Measurements from ENCODE around the gene MAGOH.

Gene MAGOH

GRCh38 chr1:53274026-53274425 lies 35.7 kb upstream of the MAGOH start:
- H3K23ac ChIP-seq (ENCODE audit: low read depth, low read length, poor library complexity) = no peak overlapping the region
- H2BK15ac ChIP-seq (ENCODE audit: low read length) = no peak overlapping the region
- no CpG with 5 or more reads among the region's 4 CpGs for WGBS, 2 donors (ENCODE audit: extremely low coverage in 2 of 2, insufficient read length in 2 of 2, insufficient replicate concordance in 1 of 2)
- H2BK12ac ChIP-seq (ENCODE audit: low read length) = no peak overlapping the region
- H4K8ac ChIP-seq (ENCODE audit: low read depth, low read length) = no peak overlapping the region
- H3K9ac ChIP-seq (ENCODE audit: low read depth, low read length, poor library complexity) = peak overlapping the region; percentile 73
- no peak overlapping the region for H2BK5ac ChIP-seq (ENCODE audit: low read length)
- peaks cover 64 to 85% of the 10 kb centered on the region in 2 donors for H3K36me3 ChIP-seq (replicated peaks in 1 of 2; ENCODE audit: control insufficient read depth in 2 of 2, insufficient read depth in 2 of 2, low read length in 2 of 2)
- H3K14ac ChIP-seq (ENCODE audit: low read length) = no peak overlapping the region
- H3K4me3 ChIP-seq (ENCODE audit: low read length in 2 of 2) = no peak overlapping the region
- H3K4me2 ChIP-seq (ENCODE audit: insufficient read depth, low read length, poor library complexity, severe bottlenecking) = no peak overlapping the region
- no peak overlapping the region for H3K27ac ChIP-seq (replicated peaks; ENCODE audit: low read length)
- H3K9me3 ChIP-seq (replicated peaks in 1 of 2; ENCODE audit: control insufficient read depth in 2 of 2, insufficient read depth in 1 of 2, low read depth in 1 of 2, low read length in 2 of 2) = peaks cover 0 to 7% of the 10 kb centered on the region in 2 donors
- H2AFZ ChIP-seq (ENCODE audit: low read length) = no peak overlapping the region
- H3K79me1 ChIP-seq (ENCODE audit: low read depth, low read length) = no peaks in the 10 kb centered on the region
- H2BK120ac ChIP-seq (ENCODE audit: low read depth, low read length) = no peak overlapping the region
- H2AK5ac ChIP-seq (ENCODE audit: low read depth, low read length) = no peak overlapping the region
- H3K4me1 ChIP-seq (ENCODE audit: control insufficient read depth in 2 of 2, insufficient read depth in 1 of 2, low read depth in 1 of 2, low read length in 2 of 2) = no peaks in the 10 kb centered on the region
- no peak for DNase-seq (ENCODE audit: low spot score)
- H3K18ac ChIP-seq (ENCODE audit: low read length) = no peak overlapping the region
- no peak overlapping the region for H4K91ac ChIP-seq (ENCODE audit: low read depth, low read length, poor library complexity)
- H3K27me3 ChIP-seq (ENCODE audit: control insufficient read depth in 3 of 3, insufficient read depth in 3 of 3, low read depth in 1 of 3, low read length in 3 of 3) = no peaks in the 10 kb centered on the region
- H3K4ac ChIP-seq (ENCODE audit: low read length) = no peak overlapping the region

- no peak overlapping the region for H3K4me3 ChIP-seq (ENCODE audit: low read length in 2 of 2)
- no peaks in the 10 kb centered on the region for H3K4me1 ChIP-seq (ENCODE audit: control insufficient read depth in 2 of 2, insufficient read depth in 1 of 2, low read depth in 1 of 2, low read length in 2 of 2)
- H3K4ac ChIP-seq (ENCODE audit: low read length) = no peak overlapping the region
- H2BK12ac ChIP-seq (ENCODE audit: low read length) = no peak overlapping the region
- no peak overlapping the region for H3K9ac ChIP-seq (ENCODE audit: low read depth, low read length, poor library complexity)
- H3K14ac ChIP-seq (ENCODE audit: low read length) = no peak overlapping the region
- no peak overlapping the region for H2AFZ ChIP-seq (ENCODE audit: low read length)
- H3K36me3 ChIP-seq (replicated peaks in 1 of 2; ENCODE audit: control insufficient read depth in 2 of 2, insufficient read depth in 2 of 2, low read length in 2 of 2) = peaks cover 68 to 89% of the 10 kb centered on the region in 2 donors
- no peak overlapping the region for H3K18ac ChIP-seq (ENCODE audit: low read length)
- H2BK15ac ChIP-seq (ENCODE audit: low read length) = no peak overlapping the region
- no peak overlapping the region for H3K4me2 ChIP-seq (ENCODE audit: insufficient read depth, low read length, poor library complexity, severe bottlenecking)
- H3K79me1 ChIP-seq (ENCODE audit: low read depth, low read length) = no peaks in the 10 kb centered on the region
- H3K27me3 ChIP-seq (ENCODE audit: control insufficient read depth in 3 of 3, insufficient read depth in 3 of 3, low read depth in 1 of 3, low read length in 3 of 3) = no peaks in the 10 kb centered on the region
- H2AK5ac ChIP-seq (ENCODE audit: low read depth, low read length) = no peak overlapping the region
- H3K27ac ChIP-seq (replicated peaks; ENCODE audit: low read length) = no peak overlapping the region
- no peak overlapping the region for H2BK120ac ChIP-seq (ENCODE audit: low read depth, low read length)
- DNase-seq (ENCODE audit: low spot score) = no peak
- H3K23ac ChIP-seq (ENCODE audit: low read depth, low read length, poor library complexity) = peak overlapping the region; percentile 34
- H4K91ac ChIP-seq (ENCODE audit: low read depth, low read length, poor library complexity) = no peak overlapping the region
- H4K8ac ChIP-seq (ENCODE audit: low read depth, low read length) = no peak overlapping the region
- no CpG with 5 or more reads among the region's 2 CpGs for WGBS, 2 donors (ENCODE audit: extremely low coverage in 2 of 2, insufficient read length in 2 of 2, insufficient replicate concordance in 1 of 2)
- H2BK5ac ChIP-seq (ENCODE audit: low read length) = peak overlapping the region; percentile 39
- H3K9me3 ChIP-seq (replicated peaks in 1 of 2; ENCODE audit: control insufficient read depth in 2 of 2, insufficient read depth in 1 of 2, low read depth in 1 of 2, low read length in 2 of 2) = peaks cover 0 to 7% of the 10 kb centered on the region in 2 donors
Observed at GRCh38 chr1:53273526-53273925, 35.2 kb upstream of the MAGOH start.

- H3K4me1 ChIP-seq (ENCODE audit: control insufficient read depth in 2 of 2, insufficient read depth in 1 of 2, low read depth in 1 of 2, low read length in 2 of 2) = no peaks in the 10 kb centered on the region
- no peak overlapping the region for H3K14ac ChIP-seq (ENCODE audit: low read length)
- H2BK15ac ChIP-seq (ENCODE audit: low read length) = no peak overlapping the region
- no peak overlapping the region for H3K4ac ChIP-seq (ENCODE audit: low read length)
- H4K91ac ChIP-seq (ENCODE audit: low read depth, low read length, poor library complexity) = no peak overlapping the region
- no peak overlapping the region for H3K27ac ChIP-seq (replicated peaks; ENCODE audit: low read length)
- peak overlapping the region; percentile 50 for H3K9ac ChIP-seq (ENCODE audit: low read depth, low read length, poor library complexity)
- no peak overlapping the region for H2AK5ac ChIP-seq (ENCODE audit: low read depth, low read length)
- WGBS, 2 donors (ENCODE audit: extremely low coverage in 2 of 2, insufficient read length in 2 of 2, insufficient replicate concordance in 1 of 2) = no CpG with 5 or more reads among the region's 4 CpGs
- peak overlapping the region; percentile 34 for H2BK120ac ChIP-seq (ENCODE audit: low read depth, low read length)
- no peaks in the 10 kb centered on the region for H3K79me1 ChIP-seq (ENCODE audit: low read depth, low read length)
- peaks cover 66 to 93% of the 10 kb centered on the region in 2 donors for H3K36me3 ChIP-seq (replicated peaks in 1 of 2; ENCODE audit: control insufficient read depth in 2 of 2, insufficient read depth in 2 of 2, low read length in 2 of 2)
- H3K9me3 ChIP-seq (replicated peaks in 1 of 2; ENCODE audit: control insufficient read depth in 2 of 2, insufficient read depth in 1 of 2, low read depth in 1 of 2, low read length in 2 of 2) = peaks cover 0 to 9% of the 10 kb centered on the region in 2 donors
- no peaks in the 10 kb centered on the region for H3K27me3 ChIP-seq (ENCODE audit: control insufficient read depth in 3 of 3, insufficient read depth in 3 of 3, low read depth in 1 of 3, low read length in 3 of 3)
- H2BK5ac ChIP-seq (ENCODE audit: low read length) = peak overlapping the region; percentile 39
- H3K23ac ChIP-seq (ENCODE audit: low read depth, low read length, poor library complexity) = no peak overlapping the region
- H2AFZ ChIP-seq (ENCODE audit: low read length) = no peak overlapping the region
- no peak for DNase-seq (ENCODE audit: low spot score)
- H4K8ac ChIP-seq (ENCODE audit: low read depth, low read length) = no peak overlapping the region
- H3K4me3 ChIP-seq (ENCODE audit: low read length in 2 of 2) = no peak overlapping the region
- H3K4me2 ChIP-seq (ENCODE audit: insufficient read depth, low read length, poor library complexity, severe bottlenecking) = no peak overlapping the region
- no peak overlapping the region for H3K18ac ChIP-seq (ENCODE audit: low read length)
- H2BK12ac ChIP-seq (ENCODE audit: low read length) = no peak overlapping the region
Observed at GRCh38 chr1:53272349-53272748, 34.0 kb upstream of the MAGOH start.

- Histone ChIP-seq H3K27me3 (ENCODE audit: control insufficient read depth in 3 of 3, insufficient read depth in 3 of 3, low read depth in 1 of 3, low read length in 3 of 3) (no peaks in the 10 kb centered on the region), H3K27ac (replicated peaks; ENCODE audit: low read length) (no peak overlapping the region), H2BK5ac (ENCODE audit: low read length) (no peak overlapping the region), H3K4ac (ENCODE audit: low read length) (no peak overlapping the region), H2AK5ac (ENCODE audit: low read depth, low read length) (no peak overlapping the region), H2AFZ (ENCODE audit: low read length) (no peak overlapping the region), H3K4me2 (ENCODE audit: insufficient read depth, low read length, poor library complexity, severe bottlenecking) (no peak overlapping the region), H3K9me3 (replicated peaks in 1 of 2; ENCODE audit: control insufficient read depth in 2 of 2, insufficient read depth in 1 of 2, low read depth in 1 of 2, low read length in 2 of 2) (peaks cover 0 to 9% of the 10 kb centered on the region in 2 donors), H3K79me1 (ENCODE audit: low read depth, low read length) (no peaks in the 10 kb centered on the region), H2BK15ac (ENCODE audit: low read length) (no peak overlapping the region), H3K23ac (ENCODE audit: low read depth, low read length, poor library complexity) (no peak overlapping the region), H3K36me3 (replicated peaks in 1 of 2; ENCODE audit: control insufficient read depth in 2 of 2, insufficient read depth in 2 of 2, low read length in 2 of 2) (peaks cover 66 to 95% of the 10 kb centered on the region in 2 donors), H3K18ac (ENCODE audit: low read length) (no peak overlapping the region), H2BK12ac (ENCODE audit: low read length) (no peak overlapping the region), H3K14ac (ENCODE audit: low read length) (no peak overlapping the region), H2BK120ac (ENCODE audit: low read depth, low read length) (no peak overlapping the region), H3K4me3 (ENCODE audit: low read length in 2 of 2) (no peak overlapping the region), H3K4me1 (ENCODE audit: control insufficient read depth in 2 of 2, insufficient read depth in 1 of 2, low read depth in 1 of 2, low read length in 2 of 2) (no peaks in the 10 kb centered on the region), H4K8ac (ENCODE audit: low read depth, low read length) (no peak overlapping the region), H4K91ac (ENCODE audit: low read depth, low read length, poor library complexity) (no peak overlapping the region), H3K9ac (ENCODE audit: low read depth, low read length, poor library complexity) (no peak overlapping the region)
- no peak for DNase-seq (ENCODE audit: low spot score)
- no CpG with 5 or more reads among the region's 5 CpGs for WGBS, 2 donors (ENCODE audit: extremely low coverage in 2 of 2, insufficient read length in 2 of 2, insufficient replicate concordance in 1 of 2)
Observed at GRCh38 chr1:53271446-53272090, 33.2 kb upstream of the MAGOH start.

Data from neuronal stem cell (in vitro differentiated cells).